Neutrophil (primary cell): ENCODE data around the gene KCNAB2.

Experiments used
- H3K27ac ChIP-seq: fragments of 200-600 bp; sonication (generic); 2 replicates; pipeline ENCODE4 v1.5.1; 2016; ENCODE audit warnings: mild to moderate bottlenecking, moderate library complexity
- H3K27me3 ChIP-seq: fragments of 200-600 bp; sonication (generic); 2 replicates; pipeline ENCODE4 v1.6.0; 2016; ENCODE audit warnings: mild to moderate bottlenecking
- H3K36me3 ChIP-seq: fragments of 200-600 bp; sonication (generic); 2 replicates; pipeline ENCODE4 v1.5.1; 2017
- H3K4me1 ChIP-seq, 2 experiments: fragments of 200-600 bp in 1 of 2; sonication (generic) in 1 of 2; 1 replicate in 1 of 2; 2 replicates in 1 of 2; pipeline versions ENCODE4 v1.5.1 to v1.6.1; 2013 to 2016; ENCODE audit warnings: low read depth in 1 of 2, low read length in 1 of 2, mild to moderate bottlenecking in 1 of 2, moderate library complexity in 1 of 2; ENCODE audit not compliant: control insufficient read depth in 1 of 2, insufficient read depth in 1 of 2
- H3K4me3 ChIP-seq, 2 experiments: fragments of 200-600 bp in 1 of 2; sonication (generic) in 1 of 2; 1 replicate in 1 of 2; 2 replicates in 1 of 2; pipeline ENCODE4 v1.5.1; 2013 to 2016; ENCODE audit warnings: low read depth in 1 of 2, low read length in 1 of 2, mild to moderate bottlenecking in 1 of 2, moderate library complexity in 1 of 2
- H3K9me3 ChIP-seq: fragments of 200-600 bp; sonication (generic); 2 replicates; pipeline ENCODE4 v1.5.1; 2016
- CTCF ChIP-seq: fragments of 200-600 bp; sonication (generic); IDR thresholded peaks from 2 replicates; pipeline ENCODE4 v1.5.1; 2016; ENCODE audit warnings: antibody characterized with exemption

The KCNAB2 gene

GRCh38 chr1:6088956-6089355 is 43.3 kb downstream of the KCNAB2 start:
- H3K27ac ChIP-seq, result no peak overlapping the region
- no peaks in the 10 kb centered on the region for H3K9me3 ChIP-seq
- no peaks in the 10 kb centered on the region for H3K27me3 ChIP-seq
- TF ChIP-seq CTCF, result no peak
- peaks cover 91% of the 10 kb centered on the region for H3K36me3 ChIP-seq
- no peaks in the 10 kb centered on the region for H3K4me1 ChIP-seq
- H3K4me3 ChIP-seq, result no peak overlapping the region

DNA sequence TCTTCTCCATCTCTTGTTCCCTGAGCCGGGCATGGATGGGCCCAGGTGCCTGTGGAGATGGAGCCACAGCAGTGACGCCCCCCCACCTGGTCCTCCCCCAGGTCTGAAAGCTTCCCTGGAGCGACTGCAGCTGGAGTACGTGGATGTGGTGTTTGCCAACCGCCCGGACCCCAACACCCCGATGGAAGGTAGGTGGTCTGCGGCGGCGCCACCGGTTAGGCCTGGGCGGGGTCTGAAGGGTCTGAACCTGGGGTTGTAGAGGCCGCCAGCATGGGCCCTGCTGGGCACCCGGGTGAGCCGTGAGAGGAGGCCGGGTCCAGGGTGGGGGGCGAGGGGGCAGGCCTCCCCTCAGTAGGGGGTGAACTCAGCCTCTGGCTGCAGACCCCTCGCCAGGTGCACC is 44.6 kb downstream of the KCNAB2 start:
- no peak for TF ChIP-seq CTCF
- Histone ChIP-seq H3K27ac (no peak overlapping the region), H3K36me3 (peaks cover 93% of the 10 kb centered on the region), H3K4me1 (no peaks in the 10 kb centered on the region), H3K4me3 (no peak overlapping the region), H3K27me3 (no peaks in the 10 kb centered on the region), H3K9me3 (no peaks in the 10 kb centered on the region)

DNA sequence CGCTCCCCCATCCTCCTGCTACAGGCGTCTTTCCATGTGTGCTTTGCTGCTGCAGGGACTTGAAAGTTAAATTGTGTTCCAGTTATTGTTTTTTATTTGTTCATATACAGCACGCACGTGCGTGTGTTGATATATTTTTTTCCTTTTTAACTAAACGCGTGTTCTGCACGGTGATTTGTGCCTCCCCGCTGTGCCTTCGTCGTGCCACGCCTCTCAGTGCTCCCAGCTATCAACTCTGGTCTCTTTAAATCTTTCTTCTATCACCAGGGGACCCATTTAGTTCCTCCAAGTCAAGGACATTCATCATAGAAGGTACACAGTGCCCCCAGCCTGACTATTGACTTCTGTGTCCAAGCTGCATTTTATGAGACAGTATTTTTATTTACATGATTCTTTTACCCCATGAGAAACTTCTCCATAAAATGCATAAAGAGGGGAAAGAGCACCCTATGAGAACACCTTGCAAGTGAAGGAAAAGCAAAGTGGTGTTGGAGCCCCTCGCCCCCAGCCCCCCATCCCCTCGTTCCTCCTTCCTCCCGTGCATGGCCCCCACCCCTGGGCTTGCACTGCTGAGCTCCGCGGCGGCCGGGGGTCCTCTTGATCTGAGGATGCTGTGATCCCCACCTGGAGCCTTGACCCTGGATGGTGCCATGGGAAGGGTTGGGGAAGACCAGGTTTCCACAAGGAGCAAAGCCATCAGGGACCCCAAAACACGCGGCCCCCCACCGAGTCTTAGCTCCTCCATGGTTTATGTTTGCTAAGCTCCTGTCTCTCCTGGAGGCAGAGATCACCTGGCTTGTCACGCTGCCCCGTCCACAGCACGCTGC is 45.5 kb downstream of the KCNAB2 start:
- no peaks in the 10 kb centered on the region for H3K27me3 ChIP-seq
- no peak overlapping the region for H3K4me3 ChIP-seq
- H3K27ac ChIP-seq, result no peak overlapping the region
- TF ChIP-seq CTCF, result no peak
- H3K9me3 ChIP-seq, result no peaks in the 10 kb centered on the region
- H3K4me1 ChIP-seq, result no peaks in the 10 kb centered on the region
- peaks cover 93% of the 10 kb centered on the region for H3K36me3 ChIP-seq

DNA sequence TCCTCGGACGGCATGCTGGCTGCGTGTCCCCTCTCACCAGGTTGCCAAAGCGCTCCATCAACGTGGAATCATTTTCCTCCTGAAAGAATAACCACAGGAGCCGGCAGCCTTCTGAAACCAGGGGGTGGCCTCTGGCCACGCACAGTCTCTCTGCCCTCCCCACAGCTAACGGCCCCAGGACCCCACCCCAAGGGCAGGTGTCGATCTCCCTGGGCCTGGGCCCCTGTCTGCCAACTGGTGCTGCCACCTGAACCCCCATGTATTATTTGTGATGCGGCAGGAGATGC is 46.1 kb downstream of the KCNAB2 start:
- TF ChIP-seq CTCF, result no peak
- peaks cover 93% of the 10 kb centered on the region for H3K36me3 ChIP-seq
- no peaks in the 10 kb centered on the region for H3K27me3 ChIP-seq
- no peak overlapping the region for H3K4me3 ChIP-seq
- no peaks in the 10 kb centered on the region for H3K9me3 ChIP-seq
- H3K4me1 ChIP-seq, result no peaks in the 10 kb centered on the region
- no peak overlapping the region for H3K27ac ChIP-seq

DNA sequence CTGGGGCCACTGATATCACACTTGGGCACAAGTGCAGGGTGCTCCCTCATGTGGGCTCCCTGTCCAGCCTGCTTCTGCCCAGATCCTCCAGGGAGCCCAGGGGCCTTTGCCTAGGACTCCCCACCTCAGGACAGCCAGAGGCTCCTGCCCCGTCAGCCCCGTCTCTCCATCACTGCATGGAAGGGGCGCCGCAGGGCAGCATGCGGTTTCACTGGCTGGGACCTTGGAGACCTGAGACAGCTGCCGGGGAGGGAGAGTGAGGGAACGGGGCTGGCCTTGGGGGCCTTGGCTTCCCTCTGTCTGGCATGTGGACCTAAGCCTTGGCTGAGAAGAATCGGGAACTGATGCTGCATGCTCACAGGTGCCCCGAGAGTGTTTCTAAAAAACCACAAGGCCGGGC is 46.5 kb downstream of the KCNAB2 start:
- Histone ChIP-seq H3K9me3 (no peaks in the 10 kb centered on the region), H3K36me3 (peaks cover 93% of the 10 kb centered on the region), H3K4me1 (no peaks in the 10 kb centered on the region), H3K27ac (no peak overlapping the region), H3K4me3 (no peak overlapping the region), H3K27me3 (no peaks in the 10 kb centered on the region)
- no peak for TF ChIP-seq CTCF
